Measurements from ENCODE around the gene NR1D1.

NR1D1 gene

GRCh38 chr17:40060887-40061608 is 39.3 kb downstream of the NR1D1 start:
- FAIRE-seq, result no peak

GRCh38 chr17:40059729-40060475 is 40.5 kb downstream of the NR1D1 start:
- no peak for FAIRE-seq

GRCh38 chr17:40058865-40059264 is 41.5 kb downstream of the NR1D1 start:
- no peak for FAIRE-seq

- FAIRE-seq, result no peak
Measured at GRCh38 chr17:40058186-40058784, 42.1 kb downstream of the NR1D1 start.

GRCh38 chr17:40056379-40057015 is 43.9 kb downstream of the NR1D1 start:
- no peak for FAIRE-seq

Measured in A204.1 (cell line).